Tibial nerve (tissue), 4 donors: ENCODE measurements around the gene ZNF74. TPM values are rescaled to one million over a fixed set of nuclear protein-coding genes. Genes with fewer than 3 reads are reported as not detected.

ENCODE experiments used
- DNase-seq, 2 donors: peaks; one replicate each; pipeline ENCODE4 v3.0.0-alpha.2; 2019; ENCODE audit warnings: low spot score in 2 of 2
- H3K27ac ChIP-seq, 4 donors: fragments of 200-600 bp; sonication (generic) in 3 of 4; one replicate each; pipeline ENCODE4 v1.5.1; 2017 to 2019; ENCODE audit warnings: mild to moderate bottlenecking in 1 of 4
- H3K27me3 ChIP-seq, 2 donors: fragments of 200-600 bp; sonication (generic) in 1 of 2; one replicate each; pipeline versions ENCODE4 v1.5.1 to v1.6.0; 2017 to 2019
- H3K36me3 ChIP-seq, 3 donors: fragments of 200-600 bp; sonication (generic); one replicate each; pipeline ENCODE4 v1.5.1; 2018 to 2019
- H3K4me1 ChIP-seq, 4 donors: fragments of 200-600 bp; sonication (generic) in 3 of 4; one replicate each; pipeline ENCODE4 v1.5.1; 2017 to 2019
- H3K4me3 ChIP-seq, 4 donors: fragments of 200-600 bp; sonication (generic) in 3 of 4; one replicate each; pipeline ENCODE4 v1.5.1; 2017 to 2019; ENCODE audit warnings: mild to moderate bottlenecking in 1 of 4, moderate library complexity in 1 of 4
- H3K9me3 ChIP-seq, 4 donors: fragments of 200-600 bp; sonication (generic) in 3 of 4; one replicate each; pipeline ENCODE4 v1.5.1; 2017 to 2019
- EP300 ChIP-seq, 2 donors: sonication (generic); formaldehyde crosslinking; IDR thresholded peaks; one replicate each; pipeline ENCODE4 v1.6.1; 2017; ENCODE audit warnings: antibody characterized with exemption in 2 of 2, mild to moderate bottlenecking in 1 of 2
- POLR2A ChIP-seq, 2 donors: fragments of 450-650 bp; IDR thresholded peaks; one replicate each; pipeline ENCODE4 v1.6.1; 2017; ENCODE audit warnings: antibody characterized with exemption in 2 of 2, mild to moderate bottlenecking in 2 of 2, moderate library complexity in 2 of 2
- WGBS, 2 donors: methylation state at CpG; one replicate each; pipeline ENCODE4 v1.1.5; 2018; 5-methylcytosine and 5-hydroxymethylcytosine counted together
- total RNA-seq, 4 donors: library from RNA; depleted of rRNA; stranded (reverse); fragments of >200 nt; gene quantifications; one replicate each; pipeline ENCODE4 v1.1.0, GENCODE V29; 2016
- TF ChIP-seq, protein P1 (sequence below), 5 experiments: fragments of 200-600 bp in 3 of 5; fragments of 450-650 bp in 2 of 5; sonication (generic) in 3 of 5; IDR thresholded peaks; one replicate each; pipeline ENCODE4 v1.5.1; 2016 to 2019; ENCODE audit warnings: antibody characterized with exemption in 5 of 5, mild to moderate bottlenecking in 3 of 5, moderate library complexity in 2 of 5

Gene ZNF74
- total RNA-seq, 4 donors from 2014 or later, result 8.7 to 13.5 (median 10.2) TPM

DNA sequence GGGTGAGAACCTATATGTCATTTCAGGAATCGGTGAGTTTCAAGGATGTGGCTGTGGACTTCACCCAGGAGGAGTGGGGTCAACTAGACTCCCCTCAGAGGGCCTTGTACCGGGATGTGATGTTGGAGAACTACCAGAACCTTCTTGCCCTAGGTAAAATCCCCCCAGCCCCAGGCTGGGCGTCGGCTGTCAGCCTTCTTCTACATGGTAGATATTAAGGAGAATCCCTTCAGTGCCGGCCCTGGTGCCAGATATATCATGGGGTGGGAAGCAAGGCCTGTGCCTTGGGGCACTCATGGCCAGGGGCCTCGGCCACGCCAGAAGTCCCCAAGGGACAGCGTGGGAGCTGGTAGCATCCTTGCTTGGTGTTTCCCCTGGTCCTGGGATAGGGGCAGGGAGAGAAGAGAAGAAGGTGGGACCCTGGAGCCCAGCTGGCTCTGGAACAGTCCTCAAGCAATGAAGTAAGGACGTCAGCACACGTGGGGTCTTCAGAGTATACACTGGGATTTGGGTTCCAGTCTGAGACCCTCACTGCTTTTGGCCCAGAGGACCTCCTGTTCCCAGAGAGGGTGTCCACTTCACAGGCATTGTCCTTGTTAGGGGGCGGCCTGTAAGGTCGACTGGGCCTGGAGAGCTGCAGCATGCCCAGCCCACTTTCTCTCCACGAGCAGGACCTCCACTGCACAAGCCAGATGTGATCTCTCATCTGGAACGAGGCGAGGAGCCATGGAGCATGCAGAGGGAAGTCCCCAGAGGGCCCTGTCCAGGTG, 6.8 kb downstream of the ZNF74 start:
- H3K4me3 ChIP-seq, result no peak overlapping the region
- no peak overlapping the region for H3K27ac ChIP-seq
- no peaks in the 10 kb centered on the region for H3K9me3 ChIP-seq
- H3K27me3 ChIP-seq, result no peaks in the 10 kb centered on the region
- no peak for DNase-seq
- H3K36me3 ChIP-seq, result peaks cover 0 to 52% (median 0%) of the 10 kb centered on the region in 3 donors
- TF ChIP-seq, protein P1, sequence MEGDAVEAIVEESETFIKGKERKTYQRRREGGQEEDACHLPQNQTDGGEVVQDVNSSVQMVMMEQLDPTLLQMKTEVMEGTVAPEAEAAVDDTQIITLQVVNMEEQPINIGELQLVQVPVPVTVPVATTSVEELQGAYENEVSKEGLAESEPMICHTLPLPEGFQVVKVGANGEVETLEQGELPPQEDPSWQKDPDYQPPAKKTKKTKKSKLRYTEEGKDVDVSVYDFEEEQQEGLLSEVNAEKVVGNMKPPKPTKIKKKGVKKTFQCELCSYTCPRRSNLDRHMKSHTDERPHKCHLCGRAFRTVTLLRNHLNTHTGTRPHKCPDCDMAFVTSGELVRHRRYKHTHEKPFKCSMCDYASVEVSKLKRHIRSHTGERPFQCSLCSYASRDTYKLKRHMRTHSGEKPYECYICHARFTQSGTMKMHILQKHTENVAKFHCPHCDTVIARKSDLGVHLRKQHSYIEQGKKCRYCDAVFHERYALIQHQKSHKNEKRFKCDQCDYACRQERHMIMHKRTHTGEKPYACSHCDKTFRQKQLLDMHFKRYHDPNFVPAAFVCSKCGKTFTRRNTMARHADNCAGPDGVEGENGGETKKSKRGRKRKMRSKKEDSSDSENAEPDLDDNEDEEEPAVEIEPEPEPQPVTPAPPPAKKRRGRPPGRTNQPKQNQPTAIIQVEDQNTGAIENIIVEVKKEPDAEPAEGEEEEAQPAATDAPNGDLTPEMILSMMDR (IDR thresholded peaks at IDR 0.05), result no peak
- TF ChIP-seq POLR2A (IDR thresholded peaks at IDR 0.05) (no peak), EP300 (IDR thresholded peaks at IDR 0.05) (no peak)
- WGBS, 2 donors, result 90 to 93% methylated on average over 11 to 15 of the region's 15 CpGs
- H3K4me1 ChIP-seq, result peaks cover 0 to 15% (median under 1%) of the 10 kb centered on the region in 4 donors

DNA sequence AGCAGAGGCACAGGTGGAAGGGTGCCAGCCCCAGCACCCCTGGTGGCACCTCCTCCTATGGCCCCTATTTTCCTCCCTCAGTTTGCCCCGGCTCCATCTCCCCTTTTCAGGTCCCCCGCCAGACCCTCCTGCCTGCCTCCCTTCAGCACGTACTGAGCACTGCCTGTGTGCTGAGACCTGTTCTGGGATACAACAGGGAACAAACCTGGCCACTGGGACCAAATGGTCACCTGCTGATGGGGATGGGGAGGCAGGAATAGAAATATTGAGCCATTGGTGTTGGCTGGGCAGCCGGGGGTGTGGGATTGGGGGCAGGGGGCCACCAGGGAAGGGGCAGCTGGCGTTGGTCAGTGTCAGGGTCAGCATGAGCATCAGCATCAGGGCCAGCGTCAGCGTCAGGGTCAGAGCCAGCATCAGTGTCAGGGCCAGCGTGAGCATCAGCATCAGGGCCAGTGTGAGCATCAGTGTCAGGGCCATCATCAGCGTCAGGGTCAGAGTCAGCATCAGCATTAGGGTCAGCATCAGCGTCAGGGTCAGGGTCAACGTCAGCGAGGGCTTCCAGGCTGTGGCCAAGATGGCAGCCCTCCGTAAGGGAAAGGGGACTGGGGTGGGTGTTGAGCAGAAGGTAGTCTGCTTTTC, 7.5 kb downstream of the ZNF74 start:
- 91 to 93% methylated on average over 13 of the region's 13 CpGs for WGBS, 2 donors
- H3K27me3 ChIP-seq, result no peaks in the 10 kb centered on the region
- peaks cover 0 to 59% (median 0%) of the 10 kb centered on the region in 3 donors for H3K36me3 ChIP-seq
- TF ChIP-seq POLR2A (IDR thresholded peaks at IDR 0.05) (no peak), EP300 (IDR thresholded peaks at IDR 0.05) (no peak)
- TF ChIP-seq, protein P1 (IDR thresholded peaks at IDR 0.05), result no peak
- H3K27ac ChIP-seq, result no peak overlapping the region
- peaks cover 0 to 8% (median 0%) of the 10 kb centered on the region in 4 donors for H3K4me1 ChIP-seq
- H3K9me3 ChIP-seq, result no peaks in the 10 kb centered on the region
- no peak overlapping the region for H3K4me3 ChIP-seq
- no peak for DNase-seq

DNA sequence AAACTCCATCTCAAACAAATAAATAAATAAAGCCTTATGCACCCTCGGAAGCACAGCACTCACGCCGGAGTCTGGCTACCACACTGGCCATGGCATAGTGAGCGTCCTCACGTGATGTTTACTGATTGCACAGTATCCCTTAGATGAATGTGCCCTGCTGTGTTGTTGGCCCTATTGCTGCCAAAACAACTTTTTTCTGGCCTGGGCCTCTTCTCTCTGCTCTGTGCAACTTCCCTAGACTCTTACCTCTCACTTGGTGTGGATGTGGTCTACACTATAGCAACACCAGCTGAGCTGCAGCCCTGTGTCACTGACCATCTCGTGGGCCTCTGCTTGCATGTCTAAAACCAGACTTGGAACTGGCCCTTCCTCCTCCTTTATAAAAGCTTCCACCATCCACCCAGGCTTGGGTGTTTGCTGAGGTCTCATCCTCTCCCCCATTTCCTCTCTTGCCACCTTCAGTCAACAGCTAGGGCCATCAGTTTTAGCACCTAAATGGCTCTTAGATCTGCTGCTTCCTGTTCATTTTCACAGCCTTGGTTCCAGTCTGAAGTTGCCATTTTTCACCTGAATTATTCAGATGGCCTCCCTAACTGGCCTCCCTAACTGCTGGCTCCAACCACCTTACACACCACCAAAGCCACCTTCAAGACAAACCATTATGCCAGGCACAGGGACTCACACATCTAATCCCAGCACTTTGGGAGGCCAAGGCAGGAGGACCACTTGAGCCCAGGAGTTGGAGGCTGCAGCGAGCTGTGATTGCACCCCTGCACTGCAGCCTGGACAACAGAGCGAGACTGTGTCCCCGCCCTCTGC, 9.2 kb downstream of the ZNF74 start:
- 93 to 96% methylated on average over 9 of the region's 9 CpGs for WGBS, 2 donors
- TF ChIP-seq POLR2A (IDR thresholded peaks at IDR 0.05) (no peak), EP300 (IDR thresholded peaks at IDR 0.05) (no peak)
- TF ChIP-seq, protein P1 (IDR thresholded peaks at IDR 0.05), result no peak
- Histone ChIP-seq H3K27me3 (no peaks in the 10 kb centered on the region), H3K36me3 (peaks cover 0 to 75% (median 0%) of the 10 kb centered on the region in 3 donors), H3K4me1 (no peaks in the 10 kb centered on the region), H3K27ac (no peak overlapping the region), H3K9me3 (no peaks in the 10 kb centered on the region), H3K4me3 (no peak overlapping the region)
- DNase-seq, result no peak

DNA sequence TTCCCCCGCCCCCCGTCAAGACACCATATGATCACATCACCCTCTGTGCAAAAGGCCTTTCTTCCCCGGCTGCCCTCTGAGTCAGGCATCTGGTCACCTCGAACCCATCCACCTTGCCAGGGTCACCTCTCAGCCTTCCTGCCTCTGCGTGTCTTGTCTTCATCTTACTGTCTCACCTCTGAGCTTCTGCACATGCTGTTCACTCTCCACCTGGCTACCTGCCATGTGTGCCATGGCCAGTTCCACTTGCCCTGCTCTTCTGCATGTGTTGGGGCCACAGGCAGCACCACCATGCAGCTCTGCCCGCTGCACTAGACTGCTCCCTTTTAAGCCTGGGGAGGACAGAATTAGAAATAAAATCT, 9.8 kb downstream of the ZNF74 start:
- Histone ChIP-seq H3K36me3 (peaks cover 0 to 77% (median 0%) of the 10 kb centered on the region in 3 donors), H3K4me3 (no peak overlapping the region), H3K4me1 (no peaks in the 10 kb centered on the region), H3K27me3 (no peaks in the 10 kb centered on the region), H3K27ac (no peak overlapping the region), H3K9me3 (no peaks in the 10 kb centered on the region)
- WGBS, 2 donors, result 89 to 92% methylated on average over 6 of the region's 6 CpGs
- TF ChIP-seq POLR2A (IDR thresholded peaks at IDR 0.05) (no peak), EP300 (IDR thresholded peaks at IDR 0.05) (no peak)
- TF ChIP-seq, protein P1 (IDR thresholded peaks at IDR 0.05), result no peak
- DNase-seq, result no peak
